HL-60/S4 treated with phorbol 12-myristate 13-acetate at 8.2 ng/mL for 4 days and 3 days (cell line): ENCODE measurements around the gene PPP1R1A.

Experiments
- in situ Hi-C: fragments of 300-500 bp; cut with MboI; formaldehyde crosslinking; loops from 2 replicates; pipeline ENCODE4 v1.15.0; 2022; ENCODE audit warnings: low sequenced_read_pairs

Gene PPP1R1A

GRCh38 chr12:54572881-54573280 lies 15.6 kb downstream of the PPP1R1A start:
- in situ Hi-C loops: no loop called here

- in situ Hi-C loops: no loop called here
These were observed 17.0 kb downstream of the PPP1R1A start for GRCh38 chr12:54571193-54572188.

GRCh38 chr12:54569995-54570528 lies 18.4 kb downstream of the PPP1R1A start:
- in situ Hi-C loops: no loop called here

- in situ Hi-C loops: no loop called here
These were observed 19.4 kb downstream of the PPP1R1A start for GRCh38 chr12:54569072-54569471.

- in situ Hi-C loops: no loop called here
These were observed 21.7 kb downstream of the PPP1R1A start for GRCh38 chr12:54566792-54567191.

- in situ Hi-C loops: no loop called here
These were observed 22.4 kb downstream of the PPP1R1A start for GRCh38 chr12:54565986-54566544.

- in situ Hi-C loops: no loop called here
These were observed 23.0 kb downstream of the PPP1R1A start for GRCh38 chr12:54565310-54565985.

GRCh38 chr12:54564768-54565167 lies 23.7 kb downstream of the PPP1R1A start:
- in situ Hi-C loops: no loop called here

GRCh38 chr12:54563787-54564186 lies 24.7 kb downstream of the PPP1R1A start:
- in situ Hi-C loops: no loop called here

- in situ Hi-C loops: no loop called here
These were observed 25.6 kb downstream of the PPP1R1A start for GRCh38 chr12:54562750-54563356.

- in situ Hi-C loops: no loop called here
These were observed 27.3 kb downstream of the PPP1R1A start for GRCh38 chr12:54561164-54561563.

- in situ Hi-C loops: no loop called here
These were observed 28.0 kb downstream of the PPP1R1A start for GRCh38 chr12:54560374-54560858.

GRCh38 chr12:54558759-54559158 lies 29.7 kb downstream of the PPP1R1A start:
- in situ Hi-C loops: no loop called here

GRCh38 chr12:54558311-54558710 lies 30.1 kb downstream of the PPP1R1A start:
- in situ Hi-C loops: no loop called here

- in situ Hi-C loops: no loop called here
These were observed 32.7 kb downstream of the PPP1R1A start for GRCh38 chr12:54555670-54556257.

GRCh38 chr12:54549774-54550451 lies 38.5 kb downstream of the PPP1R1A start:
- in situ Hi-C loops: no loop called here

- in situ Hi-C loops: no loop called here
These were observed 41.9 kb downstream of the PPP1R1A start for GRCh38 chr12:54546511-54546910.

- in situ Hi-C loops: no loop called here
These were observed 43.7 kb downstream of the PPP1R1A start for GRCh38 chr12:54544743-54545142.

- in situ Hi-C loops: no loop called here
These were observed 44.9 kb downstream of the PPP1R1A start for GRCh38 chr12:54543526-54543925.

- in situ Hi-C loops: no loop called here
These were observed 46.6 kb downstream of the PPP1R1A start for GRCh38 chr12:54541751-54542290.
